OCI-LY7 (cell line): ENCODE measurements around the gene TRIM27.

Experiments used
- EZH2phosphoT487 ChIP-seq: fragments of 200-600 bp; sonication (generic); IDR thresholded peaks from 2 replicates; pipeline ENCODE4 v1.6.1; 2018; ENCODE audit warnings: low read depth, borderline replicate concordance, mild to moderate bottlenecking, mixed run types, antibody characterized with exemption, low read length, moderate library complexity, mixed read lengths
- TF ChIP-seq, protein P1 (sequence below): fragments of 200-600 bp; sonication (generic); conservative IDR thresholded peaks from 2 replicates; pipeline ENCODE4 v1.5.1; 2014; ENCODE audit warnings: mild to moderate bottlenecking, antibody characterized with exemption, low read length, moderate library complexity, mixed read lengths

DNA sequence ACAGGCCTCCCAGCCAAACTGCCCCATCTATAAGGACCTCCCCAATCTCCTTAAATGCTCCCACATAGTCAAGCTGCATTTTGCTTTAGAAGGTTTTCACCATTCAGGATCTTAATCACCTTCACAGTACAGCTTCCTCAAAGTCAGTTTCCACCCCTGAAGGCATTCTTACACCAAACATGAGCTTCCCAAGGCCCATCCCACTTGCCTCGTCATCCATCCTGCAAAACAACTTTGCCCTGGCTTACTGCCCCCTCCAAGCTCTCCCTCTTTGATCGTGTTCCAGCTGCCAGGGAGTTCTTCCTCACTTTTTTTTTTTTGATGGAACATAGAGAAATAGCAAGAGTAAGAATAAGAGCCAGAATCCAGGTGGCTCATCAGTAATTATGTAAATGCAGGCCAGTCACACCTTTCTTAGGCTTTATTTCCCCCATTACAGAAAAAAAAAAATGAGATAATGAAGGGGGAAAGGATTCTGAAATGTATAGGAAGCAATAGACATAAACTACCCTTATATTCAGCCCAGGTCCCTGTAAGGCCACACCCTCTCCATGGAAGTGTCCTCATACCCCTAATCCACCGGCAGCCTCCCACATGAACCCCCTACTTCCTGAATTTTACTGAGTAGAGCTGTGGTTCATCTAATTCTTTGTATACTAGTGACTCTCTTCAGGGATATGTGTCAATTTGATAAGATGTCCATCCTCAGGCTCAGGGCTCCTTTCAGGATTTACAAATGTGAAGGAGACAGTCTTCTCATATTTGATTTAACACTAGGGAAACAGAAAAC lies 12.7 kb downstream of the TRIM27 start:
- TF ChIP-seq, protein P1, sequence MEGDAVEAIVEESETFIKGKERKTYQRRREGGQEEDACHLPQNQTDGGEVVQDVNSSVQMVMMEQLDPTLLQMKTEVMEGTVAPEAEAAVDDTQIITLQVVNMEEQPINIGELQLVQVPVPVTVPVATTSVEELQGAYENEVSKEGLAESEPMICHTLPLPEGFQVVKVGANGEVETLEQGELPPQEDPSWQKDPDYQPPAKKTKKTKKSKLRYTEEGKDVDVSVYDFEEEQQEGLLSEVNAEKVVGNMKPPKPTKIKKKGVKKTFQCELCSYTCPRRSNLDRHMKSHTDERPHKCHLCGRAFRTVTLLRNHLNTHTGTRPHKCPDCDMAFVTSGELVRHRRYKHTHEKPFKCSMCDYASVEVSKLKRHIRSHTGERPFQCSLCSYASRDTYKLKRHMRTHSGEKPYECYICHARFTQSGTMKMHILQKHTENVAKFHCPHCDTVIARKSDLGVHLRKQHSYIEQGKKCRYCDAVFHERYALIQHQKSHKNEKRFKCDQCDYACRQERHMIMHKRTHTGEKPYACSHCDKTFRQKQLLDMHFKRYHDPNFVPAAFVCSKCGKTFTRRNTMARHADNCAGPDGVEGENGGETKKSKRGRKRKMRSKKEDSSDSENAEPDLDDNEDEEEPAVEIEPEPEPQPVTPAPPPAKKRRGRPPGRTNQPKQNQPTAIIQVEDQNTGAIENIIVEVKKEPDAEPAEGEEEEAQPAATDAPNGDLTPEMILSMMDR: no peak
- no peak for TF ChIP-seq EZH2phosphoT487
